ENCODE measurements around the gene PHF21B.

PHF21B gene

DNA sequence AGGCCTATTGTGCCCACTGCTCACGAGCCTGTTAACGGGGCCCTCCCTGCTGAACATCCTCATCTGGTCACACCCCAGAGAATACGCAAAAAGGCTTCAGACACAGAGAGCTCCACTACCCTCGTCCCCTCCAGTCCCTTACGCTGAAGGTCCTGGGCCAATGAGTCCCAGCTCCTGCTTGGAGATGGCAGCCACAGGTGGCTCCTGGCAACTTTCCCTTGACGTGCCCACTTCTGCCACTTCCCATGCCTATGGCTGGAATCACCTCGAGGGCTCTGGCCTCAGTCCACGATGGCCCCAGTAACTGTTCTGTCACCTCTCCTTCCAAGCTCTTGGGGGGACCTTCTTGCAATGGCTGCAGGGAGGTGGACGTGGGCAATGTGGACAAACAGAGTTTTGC lies 12.7 kb downstream of the PHF21B start:
- TF ChIP-seq FOXP2 (optimal IDR thresholded peaks at IDR 0.05; ENCODE audit: borderline replicate concordance, extremely low read depth, extremely low read length, insufficient read depth) = no peak
- TF ChIP-seq, protein P1, sequence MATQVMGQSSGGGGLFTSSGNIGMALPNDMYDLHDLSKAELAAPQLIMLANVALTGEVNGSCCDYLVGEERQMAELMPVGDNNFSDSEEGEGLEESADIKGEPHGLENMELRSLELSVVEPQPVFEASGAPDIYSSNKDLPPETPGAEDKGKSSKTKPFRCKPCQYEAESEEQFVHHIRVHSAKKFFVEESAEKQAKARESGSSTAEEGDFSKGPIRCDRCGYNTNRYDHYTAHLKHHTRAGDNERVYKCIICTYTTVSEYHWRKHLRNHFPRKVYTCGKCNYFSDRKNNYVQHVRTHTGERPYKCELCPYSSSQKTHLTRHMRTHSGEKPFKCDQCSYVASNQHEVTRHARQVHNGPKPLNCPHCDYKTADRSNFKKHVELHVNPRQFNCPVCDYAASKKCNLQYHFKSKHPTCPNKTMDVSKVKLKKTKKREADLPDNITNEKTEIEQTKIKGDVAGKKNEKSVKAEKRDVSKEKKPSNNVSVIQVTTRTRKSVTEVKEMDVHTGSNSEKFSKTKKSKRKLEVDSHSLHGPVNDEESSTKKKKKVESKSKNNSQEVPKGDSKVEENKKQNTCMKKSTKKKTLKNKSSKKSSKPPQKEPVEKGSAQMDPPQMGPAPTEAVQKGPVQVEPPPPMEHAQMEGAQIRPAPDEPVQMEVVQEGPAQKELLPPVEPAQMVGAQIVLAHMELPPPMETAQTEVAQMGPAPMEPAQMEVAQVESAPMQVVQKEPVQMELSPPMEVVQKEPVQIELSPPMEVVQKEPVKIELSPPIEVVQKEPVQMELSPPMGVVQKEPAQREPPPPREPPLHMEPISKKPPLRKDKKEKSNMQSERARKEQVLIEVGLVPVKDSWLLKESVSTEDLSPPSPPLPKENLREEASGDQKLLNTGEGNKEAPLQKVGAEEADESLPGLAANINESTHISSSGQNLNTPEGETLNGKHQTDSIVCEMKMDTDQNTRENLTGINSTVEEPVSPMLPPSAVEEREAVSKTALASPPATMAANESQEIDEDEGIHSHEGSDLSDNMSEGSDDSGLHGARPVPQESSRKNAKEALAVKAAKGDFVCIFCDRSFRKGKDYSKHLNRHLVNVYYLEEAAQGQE (IDR thresholded peaks at IDR 0.05; ENCODE audit: insufficient read depth in 1 of 2, low read depth in 2 of 2, low read length in 2 of 2) = no peak
- TF ChIP-seq POLR2AphosphoS5 (IDR thresholded peaks at IDR 0.05; ENCODE audit: low read depth, low read length) = no peak
- TF ChIP-seq TAF1 (IDR thresholded peaks at IDR 0.05; ENCODE audit: borderline replicate concordance, insufficient read depth, low read length) = no peak
- TF ChIP-seq SIN3A (IDR thresholded peaks at IDR 0.05; ENCODE audit: borderline replicate concordance, insufficient read depth, low read length) = no peak

DNA sequence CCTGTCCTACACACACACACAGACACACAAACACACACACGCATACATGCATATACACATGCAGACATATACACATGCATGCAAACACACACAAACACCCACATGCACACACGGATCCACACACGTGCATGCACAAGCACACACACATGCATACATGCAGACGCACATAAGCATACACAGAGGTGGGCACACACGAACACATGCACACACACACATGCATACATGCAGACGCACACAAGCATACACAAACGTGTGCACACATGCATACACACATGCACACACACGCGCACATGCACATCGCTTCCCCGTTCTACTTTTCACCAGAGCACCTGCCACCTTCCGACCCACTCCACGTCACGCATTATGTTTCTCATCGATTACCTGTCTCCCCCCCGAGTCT lies 13.2 kb downstream of the PHF21B start:
- no peak for TF ChIP-seq POLR2AphosphoS5 (IDR thresholded peaks at IDR 0.05; ENCODE audit: low read depth, low read length)
- no peak for TF ChIP-seq TAF1 (IDR thresholded peaks at IDR 0.05; ENCODE audit: borderline replicate concordance, insufficient read depth, low read length)
- no peak for TF ChIP-seq FOXP2 (optimal IDR thresholded peaks at IDR 0.05; ENCODE audit: borderline replicate concordance, extremely low read depth, extremely low read length, insufficient read depth)
- TF ChIP-seq SIN3A (IDR thresholded peaks at IDR 0.05; ENCODE audit: borderline replicate concordance, insufficient read depth, low read length) = no peak
- TF ChIP-seq, protein P1 (IDR thresholded peaks at IDR 0.05; ENCODE audit: insufficient read depth in 1 of 2, low read depth in 2 of 2, low read length in 2 of 2) = no peak

DNA sequence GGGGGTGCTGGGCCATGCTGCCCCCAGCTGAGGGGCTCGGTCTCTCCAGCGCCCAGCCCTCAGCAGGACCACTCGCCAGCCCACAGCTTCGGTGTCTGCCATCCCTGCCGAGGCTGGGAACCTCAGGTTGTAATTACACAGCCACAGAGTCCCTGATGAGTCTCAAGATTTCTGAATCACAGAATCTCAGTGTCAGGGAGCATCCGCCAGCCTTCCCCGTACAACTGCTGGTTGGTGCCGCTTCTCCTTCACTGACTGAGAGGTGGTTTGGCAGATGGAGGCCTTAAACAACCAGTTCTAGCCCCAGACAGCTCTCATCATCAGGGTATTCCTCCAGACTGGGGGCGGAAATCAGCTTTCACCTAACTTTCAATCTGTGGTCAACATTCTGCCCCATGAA lies 13.7 kb downstream of the PHF21B start:
- TF ChIP-seq FOXP2 (optimal IDR thresholded peaks at IDR 0.05; ENCODE audit: borderline replicate concordance, extremely low read depth, extremely low read length, insufficient read depth) (no peak), POLR2AphosphoS5 (IDR thresholded peaks at IDR 0.05; ENCODE audit: low read depth, low read length) (no peak), TAF1 (IDR thresholded peaks at IDR 0.05; ENCODE audit: borderline replicate concordance, insufficient read depth, low read length) (no peak), SIN3A (IDR thresholded peaks at IDR 0.05; ENCODE audit: borderline replicate concordance, insufficient read depth, low read length) (no peak)
- TF ChIP-seq, protein P1 (IDR thresholded peaks at IDR 0.05; ENCODE audit: insufficient read depth in 1 of 2, low read depth in 2 of 2, low read length in 2 of 2) = no peak

DNA sequence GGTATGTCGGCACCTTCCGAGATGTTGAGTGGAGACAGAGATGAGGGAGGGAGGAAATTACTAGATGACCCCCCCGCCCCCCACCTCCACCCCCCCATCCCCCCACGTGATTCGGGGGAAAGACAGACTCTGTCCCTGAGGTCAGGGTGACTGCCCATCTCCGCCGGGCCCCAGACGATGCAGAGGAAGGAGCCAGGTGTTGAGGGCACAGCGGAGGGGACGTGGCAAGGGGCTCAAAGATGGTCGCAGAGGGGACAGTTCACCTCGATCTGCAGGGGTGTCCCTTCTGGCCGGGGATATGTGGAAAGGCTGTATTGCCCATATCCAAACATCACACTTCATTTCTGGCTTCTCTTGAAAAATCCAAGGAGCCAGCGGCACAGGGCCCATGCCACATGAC lies 14.1 kb downstream of the PHF21B start:
- TF ChIP-seq, protein P1 (IDR thresholded peaks at IDR 0.05; ENCODE audit: insufficient read depth in 1 of 2, low read depth in 2 of 2, low read length in 2 of 2) = no peak
- TF ChIP-seq FOXP2 (optimal IDR thresholded peaks at IDR 0.05; ENCODE audit: borderline replicate concordance, extremely low read depth, extremely low read length, insufficient read depth) (no peak), POLR2AphosphoS5 (IDR thresholded peaks at IDR 0.05; ENCODE audit: low read depth, low read length) (no peak), SIN3A (IDR thresholded peaks at IDR 0.05; ENCODE audit: borderline replicate concordance, insufficient read depth, low read length) (no peak), TAF1 (IDR thresholded peaks at IDR 0.05; ENCODE audit: borderline replicate concordance, insufficient read depth, low read length) (no peak)

DNA sequence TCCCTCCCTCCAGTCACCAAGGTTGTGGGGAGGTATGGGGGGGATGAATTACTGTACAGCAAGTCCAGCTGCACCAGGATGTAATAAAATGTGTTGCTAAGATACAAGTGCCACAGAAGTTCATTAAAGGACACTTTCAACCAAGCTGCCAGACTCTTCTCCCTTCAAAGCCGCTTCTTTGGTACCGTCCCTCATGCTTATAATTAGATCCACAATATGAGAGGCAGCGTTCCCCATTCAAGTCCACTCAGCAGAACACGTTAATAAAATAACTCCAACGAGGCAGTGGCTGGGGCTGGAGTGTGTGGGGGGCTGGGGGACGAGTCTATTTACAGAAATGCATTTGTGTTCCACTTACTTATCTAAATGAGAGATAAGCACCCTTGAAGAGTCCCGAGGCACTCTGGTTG lies 14.7 kb downstream of the PHF21B start:
- TF ChIP-seq TAF1 (IDR thresholded peaks at IDR 0.05; ENCODE audit: borderline replicate concordance, insufficient read depth, low read length) (no peak), SIN3A (IDR thresholded peaks at IDR 0.05; ENCODE audit: borderline replicate concordance, insufficient read depth, low read length) (no peak), POLR2AphosphoS5 (IDR thresholded peaks at IDR 0.05; ENCODE audit: low read depth, low read length) (no peak), FOXP2 (optimal IDR thresholded peaks at IDR 0.05; ENCODE audit: borderline replicate concordance, extremely low read depth, extremely low read length, insufficient read depth) (no peak)
- TF ChIP-seq, protein P1 (IDR thresholded peaks at IDR 0.05; ENCODE audit: insufficient read depth in 1 of 2, low read depth in 2 of 2, low read length in 2 of 2) = no peak

Measured in PFSK-1 (cell line).